Caco-2 (cell line): ENCODE results near the gene INSYN1. TPM values are rescaled to one million over a fixed set of nuclear protein-coding genes. Genes with fewer than 3 reads are reported as not detected.

ENCODE experiments used
- BruUV-seq: library from RNA; stranded (reverse); fragments of 400-500 nt; replicated peaks from 2 replicates; lab custom pipeline; 2021; lab: Mats Ljungman, UMichigan
- CTCF ChIA-PET: fragments of 300-600 bp; sonication (Branson Sonifier 250); formaldehyde crosslinking; loops from one replicate; lab custom pipeline; 2022; ENCODE audit warnings: antibody characterized with exemption; lab: Charles Lee
- POLR2A ChIA-PET: fragments of 300-600 bp; sonication (Branson Sonifier 250); formaldehyde crosslinking; loops from one replicate; lab custom pipeline; 2022; ENCODE audit warnings: antibody characterized with exemption; lab: Charles Lee
- DNase-seq, 2 experiments: peaks; one replicate each; pipeline versions ENCODE4 v3.0.0 to v3.0.0-alpha.2; 2020 to 2022
- H3K27me3 ChIP-seq: replicated peaks from 2 replicates; pipeline ENCODE4 v1.6.0; 2011; ENCODE audit warnings: low read length; ENCODE audit not compliant: control insufficient read depth, insufficient read depth
- H3K36me3 ChIP-seq: 2 replicates; pipeline ENCODE4 v1.5.1; 2011; ENCODE audit warnings: low read length; ENCODE audit not compliant: control insufficient read depth, insufficient read depth
- H3K4me1 ChIP-seq: fragments of 250-450 bp; sonication (Bioruptor Pico); 2 replicates; pipeline ENCODE4 v1.5.1; 2020; ENCODE audit warnings: mild to moderate bottlenecking
- H3K4me3 ChIP-seq: 2 replicates; pipeline ENCODE4 v1.5.1; 2011; ENCODE audit warnings: low read depth, mild to moderate bottlenecking, control low read depth, low read length
- H3K9me3 ChIP-seq: fragments of 250-450 bp; sonication (Bioruptor Pico); 2 replicates; pipeline ENCODE4 v1.5.1; 2020; ENCODE audit warnings: mild to moderate bottlenecking, moderate library complexity
- H3K27ac Mint-ChIP-seq: one replicate; pipeline ENCODE4 v1.8.0; 2022; ENCODE audit warnings: mixed read lengths; ENCODE audit not compliant: unreplicated experiment
- H3K27me3 Mint-ChIP-seq: one replicate; pipeline ENCODE4 v1.8.0; 2022; ENCODE audit warnings: mixed read lengths; ENCODE audit not compliant: insufficient read depth, unreplicated experiment
- H3K36me3 Mint-ChIP-seq: one replicate; pipeline ENCODE4 v1.8.0; 2022; ENCODE audit warnings: mild to moderate bottlenecking, mixed read lengths; ENCODE audit not compliant: insufficient read depth, unreplicated experiment
- H3K4me1 Mint-ChIP-seq: one replicate; pipeline ENCODE4 v1.8.0; 2022; ENCODE audit warnings: low read depth, mixed read lengths; ENCODE audit not compliant: unreplicated experiment
- H3K4me3 Mint-ChIP-seq: one replicate; pipeline ENCODE4 v1.8.0; 2022; ENCODE audit warnings: mild to moderate bottlenecking, moderate library complexity, mixed read lengths; ENCODE audit not compliant: unreplicated experiment
- H3K9me3 Mint-ChIP-seq: one replicate; pipeline ENCODE4 v1.8.0; 2022; ENCODE audit warnings: mixed read lengths; ENCODE audit not compliant: unreplicated experiment
- CTCF ChIP-seq, 2 experiments: fragments of 200-600 bp in 1 of 2; IDR thresholded peaks; 1 replicate in 1 of 2; 2 replicates in 1 of 2; pipeline versions ENCODE4 v1.5.1 to v1.8.0; 2011 to 2022; ENCODE audit warnings: antibody characterized with exemption in 1 of 2, control low read depth in 1 of 2, inconsistent platforms in 1 of 2, low read depth in 1 of 2, low read length in 1 of 2, mild to moderate bottlenecking in 1 of 2, moderate library complexity in 1 of 2; ENCODE audit not compliant: insufficient read depth in 1 of 2, severe bottlenecking in 1 of 2, unreplicated experiment in 1 of 2
- intact Hi-C: fragments of 100-400 bp; cut with micrococcal nuclease; formaldehyde crosslinking; loops from one replicate; pipeline ENCODE4 v1.10.0; 2022; ENCODE audit not compliant: unreplicated experiment
- total RNA-seq: library from RNA; stranded (reverse); gene quantifications from 2 replicates; pipeline ENCODE4 v1.2.3, GENCODE V29; 2022

INSYN1 gene
- total RNA-seq, 1 experiment from 2014 or later, result 0.41 TPM

- no peak for DNase-seq
- no peaks in the 10 kb centered on the region for H3K9me3 ChIP-seq
- Mint-ChIP-seq H3K36me3 (no peaks in the 10 kb centered on the region), H3K9me3 (no peaks in the 10 kb centered on the region), H3K4me3 (no peak overlapping the region), H3K4me1 (no peaks in the 10 kb centered on the region), H3K27ac (no peak overlapping the region), H3K27me3 (peaks cover 7% of the 10 kb centered on the region)
- H3K27me3 ChIP-seq, result no peaks in the 10 kb centered on the region; the same call in 1 of the 2 replicates
- no TSS peak for BruUV-seq
- ChIA-PET POLR2A (no interaction called here), CTCF (no interaction called here)
- no peaks in the 10 kb centered on the region for H3K4me1 ChIP-seq
- intact Hi-C loops, result no loop called here
- no peaks in the 10 kb centered on the region for H3K36me3 ChIP-seq
- H3K4me3 ChIP-seq, result no peak overlapping the region
- no peak for TF ChIP-seq CTCF (IDR thresholded peaks at IDR 0.05; ENCODE audit: insufficient read depth in 1 of 2, low read depth in 1 of 2, low read length in 1 of 2, severe bottlenecking in 1 of 2, unreplicated experiment in 1 of 2)
Observed at GRCh38 chr15:73724212-73724611, 28.9 kb downstream of the INSYN1 start.

GRCh38 chr15:73723191-73723590 is 30.0 kb downstream of the INSYN1 start:
- Mint-ChIP-seq H3K4me3 (no peak overlapping the region), H3K4me1 (no peaks in the 10 kb centered on the region), H3K27ac (no peak overlapping the region), H3K36me3 (no peaks in the 10 kb centered on the region), H3K27me3 (peaks cover 7% of the 10 kb centered on the region), H3K9me3 (no peaks in the 10 kb centered on the region)
- DNase-seq, result no peak
- intact Hi-C loops, result no loop called here
- no peaks in the 10 kb centered on the region for H3K27me3 ChIP-seq
- CTCF ChIA-PET, result no interaction called here
- no TSS peak for BruUV-seq
- H3K36me3 ChIP-seq, result no peaks in the 10 kb centered on the region
- POLR2A ChIA-PET, result no interaction called here
- no peak for TF ChIP-seq CTCF (IDR thresholded peaks at IDR 0.05; ENCODE audit: insufficient read depth in 1 of 2, low read depth in 1 of 2, low read length in 1 of 2, severe bottlenecking in 1 of 2, unreplicated experiment in 1 of 2)
- H3K4me3 ChIP-seq, result no peak overlapping the region
- no peaks in the 10 kb centered on the region for H3K4me1 ChIP-seq
- H3K9me3 ChIP-seq, result no peaks in the 10 kb centered on the region

- ChIA-PET POLR2A (no interaction called here), CTCF (no interaction called here)
- Histone ChIP-seq H3K4me3 (no peak overlapping the region), H3K4me1 (no peaks in the 10 kb centered on the region), H3K27me3 (no peaks in the 10 kb centered on the region), H3K36me3 (no peaks in the 10 kb centered on the region), H3K9me3 (no peaks in the 10 kb centered on the region)
- Mint-ChIP-seq H3K4me1 (no peaks in the 10 kb centered on the region), H3K36me3 (no peaks in the 10 kb centered on the region), H3K27ac (no peak overlapping the region), H3K9me3 (no peaks in the 10 kb centered on the region), H3K27me3 (peaks cover 7% of the 10 kb centered on the region), H3K4me3 (no peak overlapping the region)
- intact Hi-C loops, result no loop called here
- no peak for DNase-seq
- BruUV-seq, result no TSS peak
- no peak for TF ChIP-seq CTCF (IDR thresholded peaks at IDR 0.05; ENCODE audit: insufficient read depth in 1 of 2, low read depth in 1 of 2, low read length in 1 of 2, severe bottlenecking in 1 of 2, unreplicated experiment in 1 of 2)
Observed at GRCh38 chr15:73722425-73722824, 30.7 kb downstream of the INSYN1 start.
